Activated CD4-positive, CD25-positive, alpha-beta regulatory T cell treated with anti-CD3 and anti-CD28 coated beads, Interleukin-2, amount 50 U/mL, for 24 hours (primary cell): Measurements from ENCODE around the gene SLC12A2.

Source experiments
- ATAC-seq, 2 donors: fragments of 150-1000 bp; cut with Tn5 transposase; one replicate each; pipeline ENCODE4 v1.10.0; 2021; ENCODE audit warnings: mild to moderate bottlenecking in 1 of 2, moderate library complexity in 1 of 2

The SLC12A2 gene

DNA sequence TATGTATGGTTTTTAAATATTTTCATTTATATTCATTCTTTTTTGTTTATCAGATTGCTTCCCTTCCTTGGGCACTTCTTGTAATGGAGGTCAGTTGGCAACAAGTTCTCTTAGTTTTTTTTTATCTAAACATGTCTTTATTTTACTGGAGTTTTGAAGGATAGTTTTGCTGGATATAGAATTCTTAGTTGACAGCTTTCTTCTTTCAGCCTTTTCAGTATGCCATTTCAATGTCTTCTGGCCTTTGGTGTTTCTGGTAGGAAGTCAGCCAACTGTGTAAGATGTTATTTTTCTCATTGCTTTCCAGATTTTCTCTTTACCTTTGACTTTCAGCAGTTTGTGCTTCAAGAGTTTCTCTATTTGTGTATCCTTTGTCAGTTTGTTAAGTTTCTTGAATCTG, 14.2 kb downstream of the SLC12A2 start:
- ATAC-seq, result no peak

DNA sequence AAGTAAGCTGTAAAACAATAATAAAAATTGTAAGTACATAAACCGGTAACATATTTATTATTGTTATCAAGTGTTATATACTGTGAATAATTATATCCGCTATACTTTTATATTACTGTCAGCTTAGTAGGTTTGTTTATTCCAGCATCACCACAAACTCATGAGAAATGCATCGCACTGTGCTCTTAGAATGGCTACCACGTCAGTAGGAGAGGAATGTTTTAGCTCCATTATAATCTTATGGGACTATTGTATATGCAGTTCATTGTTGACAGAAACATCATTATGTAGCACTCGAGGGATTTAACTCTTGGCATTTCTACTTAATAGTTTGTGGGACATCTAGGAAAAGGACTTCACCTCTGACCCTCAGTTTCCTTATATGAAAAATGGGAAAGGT, 16.4 kb downstream of the SLC12A2 start:
- ATAC-seq, result no peak

DNA sequence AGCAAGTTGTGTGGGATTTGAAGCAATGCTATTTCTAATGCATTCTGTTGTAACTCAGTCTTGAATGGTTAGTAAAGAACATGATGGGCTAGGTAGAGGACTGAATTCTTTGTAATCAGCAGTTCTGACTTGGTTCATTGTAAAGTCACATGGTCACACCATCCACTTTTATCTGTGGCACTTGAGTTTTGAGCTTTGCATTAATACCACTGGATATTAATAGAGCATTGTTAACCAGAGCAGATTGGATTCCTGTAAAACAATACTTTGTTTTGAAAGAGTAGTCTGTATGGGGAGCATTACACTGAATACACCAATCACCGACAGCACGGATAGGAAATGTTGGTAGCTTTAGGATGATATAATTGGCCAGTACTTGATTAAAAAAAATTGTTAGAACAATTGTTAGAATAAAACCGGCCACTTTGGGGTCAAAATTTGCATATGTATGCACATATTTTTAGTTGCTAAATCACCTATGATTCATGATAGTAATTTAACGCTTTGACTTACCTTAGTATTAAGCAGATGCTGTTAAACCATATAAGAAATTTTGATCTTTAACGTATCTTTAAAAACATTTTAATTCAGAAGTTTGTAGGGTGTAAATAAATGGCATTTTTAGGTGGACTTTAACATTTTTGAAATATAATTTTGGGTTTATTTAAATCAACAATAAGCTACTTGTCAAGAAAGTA, 17.4 kb downstream of the SLC12A2 start:
- ATAC-seq, result no peak

DNA sequence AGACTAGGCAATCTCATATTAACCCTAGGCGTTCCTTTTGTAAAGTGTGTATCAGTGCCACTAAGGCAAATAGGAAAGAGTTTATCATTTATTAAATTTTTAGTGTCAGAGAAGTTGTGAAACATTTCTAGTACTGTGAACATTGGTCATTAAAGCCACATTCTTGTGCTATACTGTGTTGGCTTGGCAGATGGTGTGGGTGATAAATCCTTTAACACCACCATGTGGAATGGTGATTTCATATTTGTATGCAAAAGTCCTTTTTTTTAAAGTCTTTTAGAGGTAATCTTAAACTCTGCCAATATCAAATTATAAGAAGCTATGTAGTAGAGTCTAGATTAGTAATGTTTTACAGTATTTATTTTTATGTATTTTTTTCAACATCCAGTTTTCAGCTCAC, 18.1 kb downstream of the SLC12A2 start:
- ATAC-seq, result no peak

DNA sequence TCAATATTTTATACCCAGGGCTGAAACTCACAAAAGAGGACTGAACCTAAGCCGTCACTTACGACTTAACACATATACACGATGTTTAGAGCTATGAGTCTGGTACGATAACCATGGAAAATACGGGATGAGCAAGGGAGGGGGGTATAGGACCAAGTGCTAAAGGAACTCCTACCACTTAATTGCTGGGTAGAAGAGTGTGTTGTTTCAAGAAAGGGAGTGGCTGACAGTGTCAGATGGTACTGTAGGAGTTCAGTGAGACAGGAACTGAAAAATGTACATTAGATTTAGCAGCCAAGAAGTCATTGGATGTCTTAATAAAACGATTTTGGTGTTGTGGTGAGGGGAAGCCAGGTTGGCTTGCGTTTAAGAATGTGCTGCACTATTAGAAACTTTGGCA, 21.6 kb downstream of the SLC12A2 start:
- ATAC-seq, result no peak

DNA sequence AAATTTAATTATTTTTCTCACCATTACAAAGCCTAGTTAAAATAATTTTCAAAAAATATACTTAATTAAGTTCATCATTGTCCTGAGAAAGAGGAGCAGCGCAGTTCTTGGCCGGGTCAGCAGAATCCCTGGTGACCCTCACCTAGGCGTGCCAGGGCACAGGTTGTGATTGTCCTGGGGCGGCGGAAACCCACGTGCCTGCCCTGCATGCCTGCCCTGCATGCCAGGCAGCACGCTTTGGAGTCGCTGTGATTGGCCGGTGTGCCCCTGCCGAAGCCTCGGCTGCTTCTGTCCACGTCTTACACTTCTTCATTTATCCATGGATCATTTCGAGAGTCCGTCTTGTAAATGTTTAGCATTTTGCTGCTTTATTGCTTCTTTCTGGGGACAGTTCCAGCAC, 25.6 kb downstream of the SLC12A2 start:
- ATAC-seq, result no peak

DNA sequence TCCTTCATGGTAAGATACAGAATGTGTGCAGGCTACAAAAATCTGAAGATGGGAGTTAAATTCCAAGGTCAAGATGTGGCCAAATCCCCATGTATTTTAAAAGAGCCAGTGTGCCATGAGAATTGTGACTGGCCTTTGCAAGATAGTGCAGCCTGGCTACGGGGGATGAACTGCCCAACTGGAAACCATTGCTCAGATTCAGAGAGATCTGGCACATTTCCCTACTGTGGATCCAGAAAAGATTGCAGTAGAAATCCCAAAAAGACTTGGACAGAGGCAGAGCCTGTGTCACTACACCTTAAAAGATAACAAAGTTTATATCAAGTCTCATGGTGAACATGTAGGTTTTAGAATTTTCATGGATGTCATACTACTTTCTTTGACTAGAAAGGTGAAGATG, 26.2 kb downstream of the SLC12A2 start:
- ATAC-seq, result no peak

DNA sequence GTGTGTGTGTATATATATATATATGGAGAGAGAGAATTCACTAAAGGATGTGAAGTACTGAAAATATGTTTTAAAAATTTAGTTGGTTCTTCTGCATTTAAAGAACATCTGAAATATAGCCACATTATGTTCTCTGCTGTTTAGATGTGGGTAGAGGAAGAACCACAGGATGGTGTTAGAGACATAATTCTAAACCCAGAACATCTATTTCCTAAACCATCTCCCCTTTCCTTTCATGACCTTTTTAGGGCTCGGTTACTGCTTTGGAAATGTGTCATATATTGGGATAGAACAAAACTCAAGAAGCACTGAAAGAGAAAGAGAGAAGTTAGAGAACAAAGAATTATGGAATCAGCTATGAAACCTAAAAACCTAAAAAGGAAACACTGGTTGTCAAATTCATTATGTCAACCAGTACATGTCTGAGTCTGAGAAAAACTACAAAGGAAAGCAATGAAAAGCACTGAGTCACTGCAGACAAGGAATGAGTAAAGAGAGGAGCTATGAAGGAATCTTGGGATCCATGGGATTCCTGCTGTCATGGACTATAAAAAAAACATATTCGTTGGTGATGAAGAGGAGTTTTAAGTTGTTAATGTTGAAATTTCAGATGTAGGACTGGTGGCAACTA, 28.4 kb downstream of the SLC12A2 start:
- ATAC-seq, result no peak

DNA sequence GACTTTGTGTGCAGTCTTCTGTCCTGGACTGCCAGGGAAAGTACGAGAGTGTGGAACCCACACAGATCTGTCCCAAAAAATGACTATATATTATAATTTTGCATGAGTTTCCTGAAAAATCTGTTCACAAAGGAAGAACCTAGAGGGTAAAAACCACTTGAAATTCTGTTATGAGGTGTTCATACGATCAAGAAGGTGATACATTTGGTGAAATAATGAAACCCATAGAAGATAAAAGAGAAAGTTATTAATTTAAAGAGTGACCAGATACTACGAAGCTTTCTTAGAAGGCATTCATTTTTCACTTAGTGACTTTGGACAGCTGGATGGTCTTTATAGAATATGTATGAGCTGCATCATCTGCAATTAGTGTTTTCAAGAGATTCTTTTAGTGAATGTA, 32.9 kb downstream of the SLC12A2 start:
- no peak for ATAC-seq

DNA sequence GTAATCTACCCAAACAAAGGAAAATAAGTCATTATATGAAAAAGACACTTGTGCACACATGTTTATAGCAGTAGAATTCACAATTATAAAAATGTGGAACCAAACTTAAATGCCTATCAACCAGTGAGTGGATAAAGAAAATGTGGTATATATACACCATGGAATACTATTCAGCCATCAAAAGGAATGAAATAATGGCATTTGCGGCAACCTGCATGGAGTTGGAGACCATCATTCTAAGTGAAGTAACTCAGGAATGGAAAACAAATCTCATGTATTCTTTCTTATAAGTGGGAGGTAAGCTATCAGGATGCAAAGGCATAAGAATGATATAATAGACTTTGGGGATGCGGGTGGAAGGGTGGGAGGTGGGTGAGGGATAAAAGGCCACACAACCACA, 34.6 kb downstream of the SLC12A2 start:
- no peak for ATAC-seq

DNA sequence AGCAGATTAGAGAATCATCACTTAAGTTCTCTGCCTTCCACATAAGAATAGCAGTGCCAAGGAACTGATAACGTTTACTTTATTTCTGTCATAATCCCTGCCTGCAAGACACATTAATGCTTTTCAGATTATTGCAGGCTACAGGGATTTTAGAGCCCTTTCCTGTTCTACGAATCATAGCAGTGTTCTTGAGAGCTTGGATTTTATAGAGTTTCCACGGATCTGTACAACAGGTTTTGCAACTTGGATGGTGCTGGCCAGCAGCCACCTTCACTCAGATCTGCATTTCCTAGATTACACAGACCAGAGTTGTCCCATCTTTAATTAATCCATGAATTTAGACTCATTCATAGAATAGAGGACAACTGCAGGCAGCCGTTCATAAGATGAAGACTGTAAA, 38.1 kb downstream of the SLC12A2 start:
- no peak for ATAC-seq

DNA sequence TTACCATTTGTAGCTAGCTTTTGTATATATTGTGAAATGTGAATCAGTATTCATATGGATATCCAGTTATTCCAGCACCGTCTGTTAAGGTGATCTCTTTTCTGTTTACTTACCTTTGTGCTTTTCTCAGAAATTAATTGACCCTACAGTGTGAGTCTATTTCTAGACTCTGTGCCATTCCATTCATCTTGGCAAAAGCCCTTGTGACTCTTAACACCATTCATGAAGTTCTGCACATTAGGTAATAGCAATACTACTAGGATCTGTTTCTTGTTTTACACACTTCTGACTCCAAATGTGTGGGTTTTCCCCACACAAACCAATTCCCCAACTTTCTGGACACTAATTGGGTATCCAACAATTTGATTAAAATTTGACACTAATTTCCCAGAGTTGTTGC, 40.4 kb downstream of the SLC12A2 start:
- ATAC-seq, result no peak

DNA sequence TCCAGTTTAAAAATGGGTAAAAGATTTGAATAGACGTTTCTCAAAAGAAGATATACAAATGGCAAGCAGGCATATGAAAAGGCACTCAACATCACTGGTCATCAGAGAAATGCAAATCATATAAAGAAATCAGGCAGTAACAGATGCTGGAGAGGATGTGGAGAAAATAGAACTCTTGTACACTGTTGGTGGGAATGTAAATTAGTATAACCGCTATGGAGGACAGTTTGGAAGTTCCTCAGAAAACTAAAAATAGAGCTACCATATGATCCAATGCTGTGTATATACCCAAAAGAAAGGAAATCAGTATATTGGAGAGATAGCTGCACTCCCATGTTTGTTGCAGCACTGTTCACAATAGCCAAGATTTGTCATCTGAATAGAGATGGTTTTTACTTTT, 42.7 kb downstream of the SLC12A2 start:
- ATAC-seq, result no peak

DNA sequence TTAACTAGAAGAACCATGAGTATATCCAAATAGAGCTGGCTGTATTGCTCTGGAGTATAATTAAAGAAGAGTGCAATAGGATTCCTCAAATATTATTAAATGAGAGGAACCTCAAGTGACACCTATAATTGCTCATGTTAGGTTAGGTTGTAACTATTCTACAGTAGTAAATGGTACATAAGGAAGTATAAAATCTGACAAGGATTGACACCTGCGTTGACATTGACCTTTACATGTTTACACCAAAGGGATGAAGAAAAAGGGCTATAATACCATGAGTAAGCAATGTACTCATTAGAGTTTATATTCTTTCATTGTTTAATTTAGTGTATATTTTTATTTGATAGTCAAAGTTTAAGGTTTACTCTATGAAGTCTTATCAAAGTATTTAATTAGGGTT, 48.9 kb downstream of the SLC12A2 start:
- ATAC-seq, result no peak

DNA sequence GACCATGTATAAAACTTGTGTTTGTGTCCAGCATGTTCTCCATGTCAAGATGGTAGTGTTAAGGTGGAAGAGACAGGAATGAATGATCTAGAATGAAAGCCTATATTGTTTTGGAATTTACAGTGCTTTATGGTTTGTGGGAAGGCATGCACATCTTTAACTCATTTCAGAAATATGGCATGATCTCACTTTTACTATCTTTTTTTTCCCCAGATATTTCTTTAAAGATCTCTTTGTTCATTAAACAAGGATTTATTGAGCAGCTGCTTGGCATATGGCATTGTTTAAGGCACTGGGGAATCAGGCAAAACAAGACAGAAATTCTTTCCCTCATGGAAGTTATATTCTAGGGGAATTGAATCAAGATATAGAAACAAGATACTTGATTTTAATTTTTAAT, 51.7 kb downstream of the SLC12A2 start:
- no peak for ATAC-seq

DNA sequence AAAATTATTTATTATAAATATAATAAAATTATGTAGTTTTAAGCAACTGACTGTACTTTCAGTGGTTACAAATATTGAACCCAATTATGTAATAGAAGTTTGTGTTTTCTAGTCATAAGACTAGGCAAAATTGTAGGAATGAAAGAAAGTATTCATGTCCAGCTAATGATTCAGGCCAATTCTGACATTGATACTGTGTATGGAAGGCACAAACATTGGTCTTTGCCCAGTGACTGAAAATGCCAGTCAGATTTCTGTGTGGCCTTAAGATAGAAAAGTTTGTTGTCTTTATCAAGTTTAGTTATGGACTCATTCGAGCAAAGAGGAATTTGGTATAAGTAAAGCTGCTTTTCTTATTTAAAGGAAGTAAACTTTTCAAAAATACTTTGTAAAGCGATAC, 60.3 kb downstream of the SLC12A2 start:
- no peak for ATAC-seq

DNA sequence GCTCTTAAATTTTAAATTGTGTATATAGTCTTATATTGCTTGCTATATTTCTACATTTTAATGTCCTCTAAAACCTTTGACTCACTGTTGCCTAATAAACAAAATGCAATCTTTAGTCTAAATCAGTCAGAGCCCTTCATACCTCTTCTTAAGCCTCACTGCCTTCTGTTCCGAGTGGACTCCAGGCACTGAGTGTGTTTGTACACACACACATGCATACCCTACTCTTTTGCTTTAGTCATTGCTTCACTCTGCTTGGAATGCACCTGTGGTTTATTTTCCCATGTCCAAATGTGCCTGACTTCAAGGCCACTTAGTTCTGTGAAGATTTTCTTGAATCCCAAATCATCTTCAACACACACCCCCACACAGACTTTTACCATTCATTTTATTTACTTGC, 60.9 kb downstream of the SLC12A2 start:
- no peak for ATAC-seq

DNA sequence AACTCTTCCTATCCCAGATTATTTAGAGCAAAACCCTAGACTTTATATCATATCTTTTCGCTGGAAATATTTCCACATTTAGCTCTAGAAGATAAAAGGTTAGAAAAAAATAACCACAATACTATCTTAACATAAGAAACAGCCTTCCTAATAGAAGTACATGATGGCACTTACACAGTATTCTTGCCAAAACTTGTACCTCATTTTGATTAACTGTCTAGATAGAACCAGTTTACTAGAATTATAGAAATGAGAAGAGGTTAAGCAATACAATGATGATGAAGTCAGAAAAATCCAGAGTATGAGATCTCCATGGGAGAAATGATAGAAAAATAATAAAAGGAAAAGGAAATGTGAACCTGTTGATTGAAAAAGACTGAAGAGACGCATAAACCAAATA, 63.1 kb downstream of the SLC12A2 start:
- ATAC-seq, result no peak

DNA sequence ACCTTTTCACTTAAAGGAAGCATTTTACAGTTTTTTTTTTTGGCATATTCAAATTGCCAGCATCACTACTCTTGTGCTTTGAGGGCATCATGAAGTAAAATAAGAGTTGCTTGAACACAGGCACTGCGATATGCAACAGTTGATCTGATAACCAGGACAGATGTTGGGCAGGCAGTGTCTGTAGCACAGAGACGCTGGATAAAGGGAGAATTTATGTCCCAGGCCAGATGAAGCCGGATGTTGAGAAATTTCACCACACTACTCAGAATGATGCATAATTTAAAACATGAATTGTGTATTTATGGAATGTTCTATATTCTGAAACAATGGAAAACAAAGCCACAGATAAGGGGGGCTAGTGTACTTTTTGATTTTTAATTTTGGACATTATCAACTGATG, 71.4 kb downstream of the SLC12A2 start:
- ATAC-seq, result no peak

DNA sequence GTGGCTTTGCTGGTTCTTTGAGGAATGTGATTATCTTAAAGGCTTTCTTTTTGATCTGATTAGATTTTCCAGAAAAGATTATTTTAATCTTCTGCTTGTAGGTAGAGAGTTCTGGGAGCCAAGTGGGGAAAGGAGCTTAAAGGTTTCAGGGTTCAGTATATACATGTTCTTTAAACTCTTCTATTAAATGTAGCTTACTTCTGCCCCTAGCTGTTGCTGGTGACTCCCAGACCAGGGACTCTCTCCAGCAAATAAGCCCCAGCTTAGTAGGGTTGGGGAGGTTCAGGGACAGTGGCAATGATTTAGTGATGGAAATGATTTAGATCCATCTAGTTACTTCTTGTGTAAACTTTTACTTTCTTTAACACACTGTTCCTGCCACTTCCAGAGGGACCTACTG, 72.2 kb downstream of the SLC12A2 start:
- ATAC-seq, result no peak

DNA sequence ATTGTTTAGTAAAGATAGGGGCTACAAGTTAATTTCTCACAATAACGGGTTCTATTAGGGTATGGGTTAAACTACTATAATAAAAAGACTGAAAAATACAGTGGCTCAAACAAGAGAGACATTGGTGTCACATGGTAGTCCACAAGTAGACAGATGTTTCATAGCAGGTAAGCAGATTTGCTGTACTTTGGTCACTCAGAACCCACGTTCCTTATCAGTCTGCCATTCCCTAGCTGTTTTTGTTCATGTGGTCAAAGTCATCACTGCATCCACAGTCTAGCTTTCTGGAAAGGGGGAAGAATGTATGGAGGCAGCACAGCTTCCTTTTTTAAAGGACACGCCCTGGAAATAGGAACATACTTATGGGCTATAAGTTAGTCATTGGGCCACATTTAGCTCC, 73.0 kb downstream of the SLC12A2 start:
- no peak for ATAC-seq

DNA sequence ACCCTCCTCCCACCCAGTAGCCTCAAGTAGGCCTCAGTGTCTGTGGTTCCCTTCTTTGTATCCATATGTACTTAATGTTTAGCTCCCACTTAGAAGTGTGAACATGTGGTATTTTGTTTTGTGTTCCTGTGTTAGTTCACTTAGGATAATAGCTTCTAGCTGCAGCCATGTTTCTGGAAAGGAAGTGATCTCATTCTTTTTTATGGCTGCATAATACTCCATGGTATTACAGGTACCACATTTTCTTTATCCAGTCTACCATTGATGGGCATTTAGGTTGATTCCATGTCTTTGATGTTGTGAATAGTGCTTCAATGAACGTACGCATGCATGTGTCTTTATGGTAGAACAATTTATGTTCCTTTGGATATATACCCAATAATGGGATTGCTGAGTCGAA, 74.8 kb downstream of the SLC12A2 start:
- ATAC-seq, result no peak

DNA sequence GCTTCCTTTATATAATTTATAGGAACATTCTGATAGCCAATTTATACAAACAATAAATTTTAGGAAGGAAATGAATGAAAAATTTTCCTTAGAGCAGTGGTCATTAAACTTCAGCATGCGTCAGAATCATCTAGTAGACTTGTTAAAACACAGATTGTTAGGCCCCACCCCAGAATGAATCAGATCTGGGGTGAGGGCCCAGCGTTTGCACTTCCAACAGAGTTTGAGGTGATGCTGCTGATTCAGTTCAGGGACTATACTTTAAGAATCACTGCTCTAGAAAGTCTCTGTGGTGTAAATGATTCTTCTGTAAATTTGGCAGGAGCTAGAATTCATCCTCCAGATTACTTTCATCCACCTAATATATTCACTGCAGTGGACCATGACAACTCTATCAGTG, 80.4 kb downstream of the SLC12A2 start:
- ATAC-seq, result no peak

DNA sequence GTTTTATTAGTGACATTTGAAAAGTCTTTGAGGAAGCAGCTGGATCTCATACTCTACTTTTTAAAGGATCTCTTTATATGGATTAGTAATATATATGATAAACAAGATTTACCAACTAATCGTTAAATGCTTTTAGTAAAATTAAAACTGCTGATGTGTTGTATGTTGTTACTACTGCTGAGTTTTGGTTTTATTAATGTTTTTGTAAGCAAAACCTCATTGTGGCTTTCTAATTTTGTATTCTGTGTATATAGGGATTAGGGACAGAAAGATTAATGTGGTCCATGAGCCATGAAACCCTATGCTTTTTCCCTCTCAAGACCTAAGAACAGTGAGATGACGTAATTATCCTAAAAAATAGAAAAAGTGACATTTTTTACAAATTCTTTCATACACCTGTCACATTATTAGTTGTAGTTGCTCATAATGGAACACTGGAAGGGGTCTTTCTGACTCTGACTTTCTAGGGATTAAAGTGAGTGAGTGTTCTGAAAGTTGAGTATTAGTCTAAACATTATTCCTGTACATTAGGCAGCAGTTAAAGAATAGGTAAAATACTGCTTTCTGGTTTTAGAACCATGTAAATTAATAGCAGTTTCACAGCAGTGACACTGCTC, 85.9 kb downstream of the SLC12A2 start:
- ATAC-seq, result no peak

DNA sequence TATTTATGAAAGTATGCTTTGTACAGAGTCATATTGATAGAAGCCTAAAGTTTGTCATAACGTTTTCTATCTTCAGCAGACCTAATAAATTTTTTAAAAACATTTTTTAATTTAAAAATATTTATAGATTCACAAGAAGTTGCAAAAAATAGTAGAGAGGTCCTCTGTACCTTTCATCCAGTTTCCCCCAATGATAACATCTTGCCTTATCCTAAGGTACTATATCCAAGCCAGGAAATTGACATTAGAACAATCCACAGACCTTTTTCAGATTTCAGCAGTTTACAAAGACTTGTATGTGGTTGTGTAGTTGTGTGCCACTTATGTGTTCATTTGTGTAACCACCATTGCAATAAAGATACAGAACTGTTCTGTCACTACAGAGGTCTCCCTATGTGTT, 88.5 kb downstream of the SLC12A2 start:
- ATAC-seq, result no peak
